HCT116 (cell line): ENCODE results near the gene GIT1. TPM values are rescaled to one million over a fixed set of nuclear protein-coding genes. Genes with fewer than 3 reads are reported as not detected.

Experiments
- ATAC-seq: fragments of 200-7000 bp; cut with Tn5 transposase; 2 replicates; pipeline ENCODE4 v1.9.1; 2020; ENCODE audit warnings: mild to moderate bottlenecking, moderate library complexity
- BruUV-seq: library from RNA; stranded (reverse); fragments of 400-500 nt; replicated peaks from 2 replicates; lab custom pipeline; 2021; lab: Mats Ljungman, UMichigan
- CTCF ChIA-PET: fragments of 300-600 bp; sonication (Branson Sonifier 250); formaldehyde crosslinking; loops from one replicate; lab custom pipeline; 2021; ENCODE audit warnings: antibody characterized with exemption; lab: Charles Lee
- POLR2A ChIA-PET: fragments of 300-600, 350-600 bp; sonication (Branson Sonifier 250); formaldehyde crosslinking; loops from one replicate; lab custom pipeline; 2021; ENCODE audit warnings: antibody characterized with exemption; lab: Charles Lee
- RAD21 ChIA-PET, 2 experiments: fragments of 300-600 bp; sonication (Branson Sonifier 250); formaldehyde crosslinking; loops; one replicate each; lab custom pipeline; 2023; ENCODE audit warnings: low total read pairs in 2 of 2; ENCODE audit not compliant: uncharacterized antibody in 2 of 2, unreplicated experiment in 2 of 2, low non-redundant PET in 1 of 2; lab: Charles Lee
- DNase-seq: peaks from one replicate; pipeline ENCODE4 v3.0.0-alpha.2; 2010; ENCODE audit warnings: low read depth, low spot score
- H2AFZ ChIP-seq: fragments of 200-600 bp; shearing (Covaris generic), sonication (generic); 2 replicates; pipeline ENCODE4 v1.6.1; 2017; ENCODE audit warnings: low read depth, mixed run types, mixed read lengths, antibody characterized with exemption, low read length; ENCODE audit not compliant: poor library complexity, severe bottlenecking
- H3K27ac ChIP-seq: 2 replicates; pipeline ENCODE4 v1.5.1; 2012; ENCODE audit warnings: low read depth, low read length
- H3K27me3 ChIP-seq: fragments of 200-600 bp; sonication (generic); 2 replicates; pipeline ENCODE4 v1.6.1; 2016; ENCODE audit warnings: mixed run types, low read length, mixed read lengths; ENCODE audit not compliant: insufficient read depth
- H3K36me3 ChIP-seq, 2 experiments: fragments of 200-500 bp in 1 of 2; fragments of 200-600 bp in 1 of 2; sonication (Bioruptor generic) in 1 of 2; sonication (generic) in 1 of 2; 2 replicates each; pipeline versions ENCODE4 v1.5.1 to v1.6.1; 2014 to 2016; ENCODE audit warnings: low read length in 2 of 2, inconsistent platforms in 1 of 2, mixed read lengths in 1 of 2, mixed run types in 1 of 2; ENCODE audit not compliant: insufficient read depth in 2 of 2, control insufficient read depth in 1 of 2
- H3K4me1 ChIP-seq, 2 experiments: fragments of 200-600 bp in 1 of 2; sonication (generic) in 1 of 2; 2 replicates each; pipeline versions ENCODE4 v1.5.1 to v1.6.1; 2012 to 2017; ENCODE audit warnings: low read length in 2 of 2, inconsistent platforms in 1 of 2, mild to moderate bottlenecking in 1 of 2, mixed read lengths in 1 of 2, mixed run types in 1 of 2, moderate library complexity in 1 of 2; ENCODE audit not compliant: insufficient read depth in 2 of 2, control insufficient read depth in 1 of 2
- H3K4me2 ChIP-seq: fragments of 200-600 bp; sonication (generic); 2 replicates; pipeline ENCODE4 v1.6.1; 2017; ENCODE audit warnings: mixed run types, low read length, mixed read lengths
- H3K4me3 ChIP-seq, 2 experiments: fragments of 200-600 bp in 1 of 2; sonication (generic) in 1 of 2; replicated peaks in 1 of 2; 2 replicates each; pipeline ENCODE4 v1.5.1; 2011 to 2016; ENCODE audit warnings: low read length in 2 of 2, control low read depth in 1 of 2, low read depth in 1 of 2, mild to moderate bottlenecking in 1 of 2, mixed read lengths in 1 of 2, mixed run types in 1 of 2
- H3K79me2 ChIP-seq: fragments of 200-600 bp; sonication (generic); 2 replicates; pipeline ENCODE4 v1.6.1; 2017; ENCODE audit warnings: mild to moderate bottlenecking, mixed run types, low read length, moderate library complexity, mixed read lengths; ENCODE audit not compliant: insufficient read depth
- H3K9ac ChIP-seq: fragments of 200-600 bp; sonication (generic); 2 replicates; pipeline ENCODE4 v1.6.1; 2016; ENCODE audit warnings: low read length, mixed read lengths
- H3K9me2 ChIP-seq: fragments of 200-600 bp; sonication (generic), shearing (Covaris generic); 2 replicates; pipeline ENCODE4 v1.6.1; 2017; ENCODE audit warnings: mixed run types, mild to moderate bottlenecking, moderate library complexity; ENCODE audit not compliant: insufficient read depth
- H3K9me3 ChIP-seq, 2 experiments: fragments of 200-500 bp in 1 of 2; fragments of 200-600 bp in 1 of 2; sonication (Bioruptor generic) in 1 of 2; sonication (generic) in 1 of 2; 2 replicates each; pipeline ENCODE4 v1.6.1; 2014 to 2017; ENCODE audit warnings: low read length in 2 of 2, mixed read lengths in 2 of 2, inconsistent platforms in 1 of 2, low read depth in 1 of 2, mild to moderate bottlenecking in 1 of 2, mixed run types in 1 of 2, moderate library complexity in 1 of 2; ENCODE audit not compliant: control insufficient read depth in 1 of 2, insufficient read depth in 1 of 2
- H4K20me1 ChIP-seq: fragments of 200-600 bp; sonication (generic), shearing (Covaris generic); 2 replicates; pipeline ENCODE4 v1.6.1; 2017; ENCODE audit warnings: mixed run types, mild to moderate bottlenecking, moderate library complexity; ENCODE audit not compliant: insufficient read depth
- CEBPB ChIP-seq: IDR thresholded peaks from 2 replicates; pipeline ENCODE4 v1.6.1; 2012; ENCODE audit warnings: low read depth
- EGR1 ChIP-seq: IDR thresholded peaks from 2 replicates; pipeline ENCODE4 v1.6.1; 2012; ENCODE audit warnings: low read depth
- ELF1 ChIP-seq: IDR thresholded peaks from 2 replicates; pipeline ENCODE4 v1.6.1; 2012; ENCODE audit warnings: low read depth, borderline replicate concordance
- JUND ChIP-seq: IDR thresholded peaks from 2 replicates; pipeline ENCODE4 v1.6.1; 2012
- POLR2A ChIP-seq: IDR thresholded peaks from 2 replicates; pipeline ENCODE4 v1.7.0; 2011; ENCODE audit warnings: borderline replicate concordance; ENCODE audit not compliant: insufficient read depth, insufficient read length; ENCODE audit errors: extremely low read depth
- POLR2AphosphoS5 ChIP-seq: IDR thresholded peaks from 2 replicates; pipeline ENCODE4 v1.6.1; 2011; ENCODE audit warnings: mild to moderate bottlenecking, low read depth, low read length, moderate library complexity
- RAD21 ChIP-seq: IDR thresholded peaks from 2 replicates; pipeline ENCODE4 v1.6.1; 2012; ENCODE audit warnings: low read depth, mild to moderate bottlenecking
- SIN3A ChIP-seq: IDR thresholded peaks from 2 replicates; pipeline ENCODE4 v1.6.1; 2012; ENCODE audit warnings: low read depth
- YY1 ChIP-seq: IDR thresholded peaks from 2 replicates; pipeline ENCODE4 v1.6.1; 2011; ENCODE audit warnings: low read length, low read depth, moderate library complexity, mild to moderate bottlenecking; ENCODE audit not compliant: insufficient replicate concordance; ENCODE audit errors: extremely low read depth
- ZFX ChIP-seq: fragments of 450-650 bp; IDR thresholded peaks from 2 replicates; pipeline ENCODE4 v1.6.1; 2017
- intact Hi-C: fragments of 100-400 bp; cut with micrococcal nuclease; formaldehyde crosslinking; loops from 2 replicates; pipeline ENCODE4 v1.10.0; 2022
- total RNA-seq: library from RNA; stranded (reverse); gene quantifications from one replicate; pipeline ENCODE4 v1.2.1, GENCODE V29; 2021; ENCODE audit not compliant: unreplicated experiment
- TF ChIP-seq, protein P1 (sequence below): IDR thresholded peaks from 2 replicates; pipeline ENCODE4 v1.6.1; 2012
- TF ChIP-seq, protein P2 (sequence below): IDR thresholded peaks from 2 replicates; pipeline ENCODE4 v1.6.1; 2012; ENCODE audit warnings: low read depth
- TF ChIP-seq, protein P3 (sequence below), 3 experiments: fragments of 200-600 bp in 1 of 3; sonication (generic) in 1 of 3; IDR thresholded peaks in 2 of 3; conservative IDR thresholded peaks in 1 of 3; 2 replicates each; pipeline ENCODE4 v1.5.1; 2012 to 2017; ENCODE audit warnings: low read depth in 2 of 3, low read length in 2 of 3, antibody characterized with exemption in 1 of 3, borderline replicate concordance in 1 of 3, control low read depth in 1 of 3, mild to moderate bottlenecking in 1 of 3, mixed read lengths in 1 of 3, mixed run types in 1 of 3, moderate library complexity in 1 of 3; ENCODE audit not compliant: insufficient read depth in 1 of 3
- TF ChIP-seq, protein P4 (sequence below): IDR thresholded peaks from 2 replicates; pipeline ENCODE4 v1.6.1; 2012

Gene GIT1
- total RNA-seq, 1 experiment from 2014 or later: 76.5 TPM

DNA sequence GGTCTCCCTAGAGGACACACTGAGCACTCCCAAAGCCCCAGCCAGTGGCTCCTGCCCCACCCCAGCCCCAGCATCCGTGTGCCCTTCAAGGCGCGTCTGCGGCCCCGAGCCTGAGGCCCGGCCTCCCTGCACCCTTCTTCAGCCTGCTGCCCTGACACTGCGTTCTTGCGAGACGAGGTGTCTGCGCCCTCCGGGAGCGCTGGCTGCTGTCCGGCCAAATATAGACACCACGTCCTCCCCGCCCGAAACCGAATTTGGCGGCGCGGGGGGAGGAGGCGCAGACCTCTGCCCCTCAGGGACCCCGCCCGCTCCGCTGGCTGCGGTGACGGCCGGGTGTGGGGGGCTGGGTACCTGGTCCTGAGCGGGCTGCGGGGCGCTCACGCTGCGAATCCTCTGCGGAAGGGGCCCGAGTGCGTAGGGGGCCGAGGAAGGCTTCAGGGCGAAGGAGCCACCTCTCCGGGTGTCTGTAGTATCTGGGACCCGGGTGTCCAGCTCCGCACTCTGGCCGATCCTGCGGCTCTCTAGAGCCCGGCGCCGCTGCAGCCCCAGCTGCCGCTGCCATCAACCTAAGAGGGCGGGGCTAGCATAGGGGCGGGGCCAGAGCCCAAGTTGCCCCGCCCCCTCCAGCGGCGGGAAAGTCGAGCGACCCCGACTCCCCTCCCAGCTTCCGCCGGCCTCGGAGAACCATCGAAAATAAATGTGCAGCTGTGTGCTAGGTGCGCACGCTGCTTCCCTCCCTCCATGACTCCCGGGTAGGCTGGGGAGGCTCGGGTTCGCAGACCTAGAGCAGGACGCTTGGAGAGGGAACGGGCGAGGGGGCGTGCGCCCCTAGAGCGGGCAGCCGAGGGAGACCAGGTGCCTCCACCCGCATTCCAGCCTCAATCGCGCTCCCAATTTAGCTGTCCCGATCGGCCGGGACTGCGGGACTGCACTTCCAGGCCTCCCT lies 33.2 kb upstream of the GIT1 start, which contains the start of gene CORO6:
TSS of gene CORO6 (minus strand) at position 576 of the 946 bp plus-strand sequence. CDS start 1,491 bp downstream, outside the sequence.
- no peaks in the 10 kb centered on the region for H3K27me3 ChIP-seq
- RAD21 ChIA-PET: interaction anchor here (0.8 kb wide), 2 partner anchors 17 kb away, joined by 3 read pairs; no protein-coding TSS in a partner anchor
- DNase-seq: no peak
- CTCF ChIA-PET: interaction anchor here (1.1 to 1.6 kb wide), 4 partner anchors 17 to 471 kb away, joined by 3 to 4 read pairs (median 3); no protein-coding TSS in a partner anchor
- H3K27ac ChIP-seq: peak within 1 kb of the TSS; percentile 25; the same call in 1 of the 2 replicates
- peaks cover 49 to 80% of the 10 kb centered on the region in 2 experiments for H3K4me1 ChIP-seq
- H3K9ac ChIP-seq: peak within 1 kb of the TSS; percentile 72
- peak within 1 kb of the TSS; percentile 31 for H2AFZ ChIP-seq
- H3K4me3 ChIP-seq: peak within 1 kb of the TSS; percentile 70 to 80
- H3K4me2 ChIP-seq: peak within 1 kb of the TSS; percentile 97
- H4K20me1 ChIP-seq: no peaks in the 10 kb centered on the region
- BruUV-seq: no TSS peak
- H3K9me2 ChIP-seq: no peaks in the 10 kb centered on the region
- intact Hi-C loops: no loop called here
- TF ChIP-seq YY1 (peak; percentile 10), ZFX (no peak), RAD21 (no peak), POLR2A (no peak), JUND (no peak), POLR2AphosphoS5 (peak; percentile 57), CEBPB (no peak), ELF1 (no peak), EGR1 (no peak), SIN3A (no peak)
- TF ChIP-seq, protein P1, sequence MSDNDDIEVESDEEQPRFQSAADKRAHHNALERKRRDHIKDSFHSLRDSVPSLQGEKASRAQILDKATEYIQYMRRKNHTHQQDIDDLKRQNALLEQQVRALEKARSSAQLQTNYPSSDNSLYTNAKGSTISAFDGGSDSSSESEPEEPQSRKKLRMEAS: no peak
- TF ChIP-seq, protein P2, sequence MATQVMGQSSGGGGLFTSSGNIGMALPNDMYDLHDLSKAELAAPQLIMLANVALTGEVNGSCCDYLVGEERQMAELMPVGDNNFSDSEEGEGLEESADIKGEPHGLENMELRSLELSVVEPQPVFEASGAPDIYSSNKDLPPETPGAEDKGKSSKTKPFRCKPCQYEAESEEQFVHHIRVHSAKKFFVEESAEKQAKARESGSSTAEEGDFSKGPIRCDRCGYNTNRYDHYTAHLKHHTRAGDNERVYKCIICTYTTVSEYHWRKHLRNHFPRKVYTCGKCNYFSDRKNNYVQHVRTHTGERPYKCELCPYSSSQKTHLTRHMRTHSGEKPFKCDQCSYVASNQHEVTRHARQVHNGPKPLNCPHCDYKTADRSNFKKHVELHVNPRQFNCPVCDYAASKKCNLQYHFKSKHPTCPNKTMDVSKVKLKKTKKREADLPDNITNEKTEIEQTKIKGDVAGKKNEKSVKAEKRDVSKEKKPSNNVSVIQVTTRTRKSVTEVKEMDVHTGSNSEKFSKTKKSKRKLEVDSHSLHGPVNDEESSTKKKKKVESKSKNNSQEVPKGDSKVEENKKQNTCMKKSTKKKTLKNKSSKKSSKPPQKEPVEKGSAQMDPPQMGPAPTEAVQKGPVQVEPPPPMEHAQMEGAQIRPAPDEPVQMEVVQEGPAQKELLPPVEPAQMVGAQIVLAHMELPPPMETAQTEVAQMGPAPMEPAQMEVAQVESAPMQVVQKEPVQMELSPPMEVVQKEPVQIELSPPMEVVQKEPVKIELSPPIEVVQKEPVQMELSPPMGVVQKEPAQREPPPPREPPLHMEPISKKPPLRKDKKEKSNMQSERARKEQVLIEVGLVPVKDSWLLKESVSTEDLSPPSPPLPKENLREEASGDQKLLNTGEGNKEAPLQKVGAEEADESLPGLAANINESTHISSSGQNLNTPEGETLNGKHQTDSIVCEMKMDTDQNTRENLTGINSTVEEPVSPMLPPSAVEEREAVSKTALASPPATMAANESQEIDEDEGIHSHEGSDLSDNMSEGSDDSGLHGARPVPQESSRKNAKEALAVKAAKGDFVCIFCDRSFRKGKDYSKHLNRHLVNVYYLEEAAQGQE: no peak
- TF ChIP-seq, protein P3, sequence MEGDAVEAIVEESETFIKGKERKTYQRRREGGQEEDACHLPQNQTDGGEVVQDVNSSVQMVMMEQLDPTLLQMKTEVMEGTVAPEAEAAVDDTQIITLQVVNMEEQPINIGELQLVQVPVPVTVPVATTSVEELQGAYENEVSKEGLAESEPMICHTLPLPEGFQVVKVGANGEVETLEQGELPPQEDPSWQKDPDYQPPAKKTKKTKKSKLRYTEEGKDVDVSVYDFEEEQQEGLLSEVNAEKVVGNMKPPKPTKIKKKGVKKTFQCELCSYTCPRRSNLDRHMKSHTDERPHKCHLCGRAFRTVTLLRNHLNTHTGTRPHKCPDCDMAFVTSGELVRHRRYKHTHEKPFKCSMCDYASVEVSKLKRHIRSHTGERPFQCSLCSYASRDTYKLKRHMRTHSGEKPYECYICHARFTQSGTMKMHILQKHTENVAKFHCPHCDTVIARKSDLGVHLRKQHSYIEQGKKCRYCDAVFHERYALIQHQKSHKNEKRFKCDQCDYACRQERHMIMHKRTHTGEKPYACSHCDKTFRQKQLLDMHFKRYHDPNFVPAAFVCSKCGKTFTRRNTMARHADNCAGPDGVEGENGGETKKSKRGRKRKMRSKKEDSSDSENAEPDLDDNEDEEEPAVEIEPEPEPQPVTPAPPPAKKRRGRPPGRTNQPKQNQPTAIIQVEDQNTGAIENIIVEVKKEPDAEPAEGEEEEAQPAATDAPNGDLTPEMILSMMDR (IDR thresholded peaks at IDR 0.05 in 2 of 3, conservative IDR thresholded peaks at IDR 0.05 in 1 of 3; ENCODE audit: borderline replicate concordance in 1 of 3, insufficient read depth in 1 of 3, low read depth in 2 of 3, low read length in 2 of 3): no peak
- TF ChIP-seq, protein P4, sequence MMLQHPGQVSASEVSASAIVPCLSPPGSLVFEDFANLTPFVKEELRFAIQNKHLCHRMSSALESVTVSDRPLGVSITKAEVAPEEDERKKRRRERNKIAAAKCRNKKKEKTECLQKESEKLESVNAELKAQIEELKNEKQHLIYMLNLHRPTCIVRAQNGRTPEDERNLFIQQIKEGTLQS: no peak
- no peaks in the 10 kb centered on the region for H3K79me2 ChIP-seq
- H3K36me3 ChIP-seq: no peaks in the 10 kb centered on the region
- peak; percentile 61 for ATAC-seq
- POLR2A ChIA-PET: interaction anchor here (1.6 kb wide), 1 partner anchor 30 kb away, joined by 4 read pairs; no protein-coding TSS in a partner anchor
- no peaks in the 10 kb centered on the region for H3K9me3 ChIP-seq
